HG03135 (cell line): Measurements from ENCODE around the gene COMP.

ENCODE experiments used
- ATAC-seq: cut with Tn5 transposase; IDR thresholded peaks from one replicate; pipeline ENCODE4 v1.9.1; 2021; ENCODE audit warnings: mild to moderate bottlenecking, moderate library complexity; ENCODE audit not compliant: unreplicated experiment

COMP gene

DNA sequence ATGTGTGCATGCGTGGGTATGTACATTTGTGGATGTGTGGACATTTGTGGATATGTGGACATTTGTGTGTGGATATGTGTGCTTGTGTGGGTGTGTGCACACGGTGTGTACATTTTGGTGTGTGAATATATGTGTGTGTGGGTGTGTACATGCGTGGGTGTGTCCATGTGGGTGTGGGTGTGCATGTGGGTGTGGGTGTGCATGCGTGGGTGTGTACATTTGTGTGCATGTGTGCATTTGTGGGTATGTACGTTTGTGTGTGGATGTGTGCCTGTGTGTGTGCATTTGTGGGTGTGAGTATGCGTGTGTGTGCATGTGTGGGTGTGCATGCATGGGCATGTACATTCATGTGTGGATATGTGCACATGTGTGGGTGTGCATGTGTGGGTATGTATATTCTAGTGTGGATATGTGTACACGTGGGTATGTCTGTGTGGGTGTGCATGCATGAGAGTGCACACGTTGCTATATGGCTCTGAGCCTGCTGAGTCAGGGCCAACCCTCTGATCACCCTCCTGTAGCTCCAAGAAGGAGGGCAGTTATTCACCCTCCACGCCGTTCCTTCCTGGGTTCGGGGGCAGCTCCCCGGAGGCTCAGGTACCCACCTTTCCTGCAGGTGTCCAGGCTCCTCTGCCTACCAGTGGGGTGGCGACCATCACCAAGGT, 20.3 kb downstream of the COMP start:
- no peak for ATAC-seq

DNA sequence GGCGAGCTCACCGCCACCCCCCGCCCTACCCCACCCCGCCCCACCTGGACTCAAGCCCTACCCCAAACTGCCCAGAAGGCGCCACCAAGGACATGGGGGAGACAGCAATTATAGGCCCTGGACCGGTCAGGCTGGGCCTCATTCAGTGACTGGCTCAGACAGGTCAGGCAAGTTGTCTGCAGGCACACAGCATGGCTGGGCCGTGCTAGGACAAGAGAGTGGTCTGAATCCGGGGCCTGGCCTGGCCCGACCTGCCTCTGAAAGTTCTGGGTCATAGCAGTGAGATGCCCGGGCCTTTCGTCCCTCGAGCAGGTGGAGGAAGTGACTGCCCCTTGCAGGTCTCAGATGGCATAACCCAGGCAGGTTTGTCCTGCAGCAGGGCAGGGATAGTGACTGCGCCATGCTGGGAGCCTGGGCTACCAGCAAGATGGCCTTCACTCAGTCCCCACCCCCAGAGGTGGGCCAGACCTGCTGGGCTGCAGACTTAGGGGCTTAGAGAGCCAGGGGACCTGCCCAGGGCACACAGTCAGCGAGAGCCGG, 21.0 kb downstream of the COMP start:
- ATAC-seq = no peak

DNA sequence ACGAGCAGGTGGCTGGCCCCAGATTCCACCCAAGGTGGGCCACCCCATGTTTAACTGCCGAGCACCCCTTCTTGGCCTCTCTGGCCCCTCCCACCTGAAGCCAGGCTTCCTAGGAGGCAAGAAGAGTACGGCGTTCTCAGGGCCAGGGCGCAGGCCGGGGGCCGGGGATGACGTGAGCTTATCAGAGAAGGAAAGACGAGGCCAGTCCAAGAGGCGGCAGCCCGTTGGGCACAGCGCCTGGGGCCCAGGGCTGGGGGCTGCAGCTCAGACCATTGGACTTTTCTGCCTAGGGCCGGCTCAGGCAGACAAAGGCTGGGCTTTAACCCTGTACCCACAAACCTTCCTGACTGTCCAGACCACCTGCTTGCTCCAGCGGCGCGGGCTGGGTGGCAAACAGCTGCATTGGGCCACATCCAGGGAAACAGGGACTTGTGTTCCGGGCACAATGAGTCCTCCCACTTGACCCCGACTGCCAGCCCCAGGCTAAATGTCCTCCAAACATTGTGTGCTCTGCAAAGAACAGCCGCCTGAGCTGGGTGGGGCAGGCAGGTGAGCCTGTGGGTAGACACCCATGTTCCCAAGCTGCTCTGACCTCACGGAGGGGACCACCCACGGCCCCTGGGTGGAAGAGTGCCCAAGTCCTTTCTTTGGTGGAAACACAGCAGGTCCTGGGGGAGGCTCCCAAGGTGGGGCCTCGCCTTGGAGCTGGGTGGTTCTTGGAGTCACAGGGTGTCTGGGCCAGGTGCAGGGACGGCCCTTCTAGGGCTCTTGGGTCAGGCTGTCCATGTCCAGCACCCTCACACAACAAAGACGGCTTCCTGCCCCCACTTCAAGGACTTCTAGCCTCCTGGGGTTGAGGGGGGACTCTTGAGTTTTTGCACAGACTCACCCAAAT, 21.9 kb downstream of the COMP start:
- ATAC-seq = no peak

GRCh38 chr19:18768046-18768771, 22.9 kb downstream of the COMP start:
- ATAC-seq = no peak

DNA sequence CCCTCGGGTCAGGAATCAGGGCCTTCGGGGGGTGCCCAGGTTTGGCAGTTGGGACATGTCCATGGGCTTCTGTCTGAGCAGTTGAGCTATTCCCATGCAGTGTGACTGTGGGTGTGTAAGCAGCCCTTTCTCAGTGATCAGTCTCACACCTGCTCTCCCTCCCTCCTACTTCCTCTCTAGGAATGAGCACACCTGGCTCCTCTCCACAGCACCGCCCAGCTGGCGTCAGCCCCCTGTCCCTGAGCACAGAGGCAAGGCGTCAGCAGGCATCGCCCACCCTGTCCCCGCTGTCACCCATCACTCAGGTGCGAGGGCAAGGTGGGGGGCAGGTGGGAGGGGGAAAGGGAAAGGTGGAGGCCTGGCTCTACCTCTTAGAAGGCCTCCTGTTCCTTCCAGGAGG, 25.9 kb downstream of the COMP start:
- no peak for ATAC-seq

DNA sequence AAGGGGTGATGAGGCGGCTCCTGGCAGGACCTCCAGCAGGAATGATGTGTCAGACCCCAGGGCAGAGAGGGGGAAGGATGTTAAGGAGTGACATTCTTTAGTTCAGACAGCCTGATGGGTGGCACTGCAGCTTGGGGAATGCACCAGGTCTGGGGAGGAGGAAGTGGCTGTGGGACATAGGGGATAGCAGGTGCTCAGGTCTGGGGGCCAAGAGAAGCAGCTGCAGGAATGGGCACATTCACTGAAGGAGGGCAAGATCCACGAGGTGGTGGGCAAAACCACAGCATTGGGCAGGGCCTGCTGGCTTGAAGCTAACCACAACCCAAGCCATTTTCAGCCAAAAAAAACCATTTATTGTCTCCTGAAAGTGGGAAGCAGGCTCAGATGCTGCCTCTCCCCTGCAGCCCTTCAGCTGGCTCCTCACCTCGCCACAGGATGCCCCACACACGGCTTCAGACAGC, 26.5 kb downstream of the COMP start:
- no peak for ATAC-seq

DNA sequence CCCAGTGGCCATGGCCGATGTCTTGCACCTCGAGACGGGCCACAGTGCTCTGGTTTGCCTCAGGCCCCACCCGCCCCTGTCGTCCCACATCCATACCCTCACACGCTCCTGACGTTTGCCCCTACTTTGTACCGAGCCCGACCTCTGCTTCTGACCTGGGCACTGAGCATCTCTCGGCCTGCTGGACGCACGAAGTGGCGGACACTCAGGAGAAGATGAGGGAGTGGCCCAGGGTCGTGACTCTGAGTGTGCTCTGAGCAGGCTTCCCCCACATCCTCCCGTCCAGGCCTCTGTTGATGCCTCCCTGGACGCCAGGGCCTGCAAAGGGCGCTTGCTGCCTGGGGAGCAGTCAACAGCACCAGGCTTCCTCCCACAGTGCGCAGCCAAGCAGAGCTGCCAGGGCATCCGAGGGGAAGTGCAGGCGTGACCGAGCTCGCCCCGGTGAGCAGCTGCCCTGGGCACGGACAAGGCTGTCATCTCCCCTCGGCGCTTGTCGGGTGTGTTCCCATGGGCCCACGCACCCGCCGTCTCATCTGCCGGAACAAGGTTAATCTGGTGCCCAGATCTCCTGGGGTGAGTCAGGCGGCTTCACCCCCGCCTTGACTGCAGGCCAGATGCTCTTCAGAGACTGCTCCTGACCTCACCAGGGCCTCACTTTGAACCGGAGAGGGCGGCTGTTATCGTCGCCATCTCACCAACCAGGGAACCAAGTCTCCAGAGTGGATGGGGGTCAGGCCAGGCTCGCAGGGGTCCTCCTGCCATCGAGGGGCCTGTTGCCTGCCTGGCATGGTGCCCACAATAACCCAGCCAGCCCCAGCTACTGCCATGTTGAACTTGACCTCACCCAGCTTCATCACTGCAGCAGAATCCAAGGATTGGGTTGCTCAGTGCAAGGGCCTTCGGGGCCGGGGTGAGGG, 27.2 kb downstream of the COMP start:
- no peak for ATAC-seq

- ATAC-seq = no peak
Measured at GRCh38 chr19:18762125-18763023, 28.7 kb downstream of the COMP start.

DNA sequence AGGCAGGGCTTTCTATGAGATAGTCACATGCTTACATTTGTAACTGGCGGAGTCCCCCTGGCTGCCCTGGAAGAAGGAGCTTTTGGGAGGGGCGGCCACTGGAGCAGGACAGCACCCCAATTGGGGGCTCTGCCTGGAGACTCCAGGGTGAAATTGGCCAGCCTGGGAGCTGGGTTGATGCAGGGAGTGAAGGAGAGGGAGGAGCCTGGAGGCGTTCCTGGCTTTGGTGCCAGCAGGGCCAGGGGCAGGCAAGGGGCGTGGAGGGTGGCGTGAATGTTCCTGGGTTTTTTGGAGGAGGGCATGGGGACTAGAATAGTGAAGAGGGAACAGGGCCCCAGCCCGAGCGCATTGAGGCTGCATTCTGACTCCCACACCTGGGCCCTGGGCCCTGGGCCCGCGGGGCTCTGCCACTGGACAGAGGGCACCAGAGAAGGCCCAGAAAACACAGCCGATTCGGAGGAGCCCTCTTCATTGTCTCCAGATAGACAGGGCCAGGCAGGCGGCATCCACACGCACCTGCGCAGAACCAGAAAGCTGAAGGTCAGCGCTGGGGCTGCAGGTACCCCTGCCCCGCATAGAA, 29.5 kb downstream of the COMP start:
- ATAC-seq = no peak

GRCh38 chr19:18760440-18761383, 30.4 kb downstream of the COMP start:
- ATAC-seq = no peak

DNA sequence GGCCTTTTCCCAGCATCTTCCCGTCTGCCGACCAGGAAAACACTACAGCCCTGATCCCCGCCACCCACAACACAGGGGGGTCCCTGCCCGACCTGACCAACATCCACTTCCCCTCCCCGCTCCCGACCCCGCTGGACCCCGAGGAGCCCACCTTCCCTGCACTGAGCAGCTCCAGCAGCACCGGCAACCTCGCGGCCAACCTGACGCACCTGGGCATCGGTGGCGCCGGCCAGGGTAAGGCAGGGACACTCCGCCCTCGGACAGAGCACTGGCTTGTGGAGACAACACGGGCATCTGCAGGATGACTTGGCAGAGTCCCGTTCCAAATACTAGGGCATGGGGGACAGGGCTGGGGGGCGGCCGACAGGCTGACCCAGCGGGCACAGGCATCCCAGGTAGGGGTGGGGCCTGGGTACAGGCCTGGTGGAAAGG, 31.1 kb downstream of the COMP start:
- ATAC-seq = no peak

GRCh38 chr19:18759304-18759994, 31.7 kb downstream of the COMP start:
- no peak for ATAC-seq

- ATAC-seq = no peak
Measured at GRCh38 chr19:18756896-18757295, 34.2 kb downstream of the COMP start.

DNA sequence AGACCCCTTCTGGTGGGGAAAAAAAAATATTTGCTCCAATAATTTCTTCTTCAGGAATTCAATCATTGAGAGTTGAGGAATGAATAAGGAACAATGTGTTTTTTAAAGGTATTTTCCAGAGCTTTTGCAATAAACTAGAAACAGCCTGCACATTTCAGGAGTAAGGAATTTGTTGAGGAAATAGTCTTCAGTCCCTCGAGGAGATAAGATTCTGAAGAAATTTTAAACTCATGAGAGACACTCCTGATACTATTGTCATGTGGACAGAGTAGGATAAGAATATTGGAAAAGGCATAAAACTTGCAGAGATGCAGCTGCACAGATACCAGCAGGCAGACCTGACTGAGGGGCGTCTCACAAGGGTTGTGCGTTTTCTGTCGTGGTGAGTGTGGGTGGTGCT, 36.6 kb downstream of the COMP start:
- no peak for ATAC-seq

GRCh38 chr19:18751571-18751970, 39.5 kb downstream of the COMP start:
- ATAC-seq = no peak

DNA sequence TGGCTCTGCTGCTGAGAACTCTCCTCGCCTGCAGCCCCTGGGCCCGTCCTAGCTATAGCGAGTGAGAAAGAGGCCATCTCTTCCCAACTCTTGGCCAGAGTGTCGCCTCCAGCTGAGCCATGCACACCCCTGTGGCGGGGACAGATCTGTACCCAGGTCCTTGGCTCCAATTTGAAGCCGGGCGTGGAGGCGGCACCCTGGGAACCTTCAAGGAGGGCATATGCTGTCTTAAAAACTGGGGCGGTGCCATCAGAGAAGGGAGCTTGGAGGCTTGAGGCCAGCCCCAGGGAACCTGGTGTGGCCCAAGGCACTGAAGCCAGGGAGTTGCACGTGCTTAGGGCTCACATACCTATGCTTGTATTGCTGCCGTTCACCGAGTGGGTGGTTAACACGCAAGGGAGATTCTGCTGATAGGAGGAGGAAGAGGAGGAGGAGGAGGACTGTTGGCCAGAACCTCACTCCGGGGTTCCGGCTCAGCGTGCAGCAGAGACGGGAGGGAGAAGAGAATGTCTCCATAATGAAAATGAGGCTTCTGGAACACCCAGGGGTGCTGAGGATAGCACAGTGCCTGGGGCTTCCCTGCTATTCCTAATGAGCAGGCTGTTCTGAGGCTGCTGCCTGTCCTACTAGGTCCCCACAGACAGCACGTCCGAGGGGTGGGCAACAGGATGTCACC, 40.7 kb downstream of the COMP start:
- no peak for ATAC-seq
